ENCODE measurements around the gene DMWD. TPM values are rescaled to one million over a fixed set of nuclear protein-coding genes. Genes with fewer than 3 reads are reported as not detected.

Gene DMWD, protein sequence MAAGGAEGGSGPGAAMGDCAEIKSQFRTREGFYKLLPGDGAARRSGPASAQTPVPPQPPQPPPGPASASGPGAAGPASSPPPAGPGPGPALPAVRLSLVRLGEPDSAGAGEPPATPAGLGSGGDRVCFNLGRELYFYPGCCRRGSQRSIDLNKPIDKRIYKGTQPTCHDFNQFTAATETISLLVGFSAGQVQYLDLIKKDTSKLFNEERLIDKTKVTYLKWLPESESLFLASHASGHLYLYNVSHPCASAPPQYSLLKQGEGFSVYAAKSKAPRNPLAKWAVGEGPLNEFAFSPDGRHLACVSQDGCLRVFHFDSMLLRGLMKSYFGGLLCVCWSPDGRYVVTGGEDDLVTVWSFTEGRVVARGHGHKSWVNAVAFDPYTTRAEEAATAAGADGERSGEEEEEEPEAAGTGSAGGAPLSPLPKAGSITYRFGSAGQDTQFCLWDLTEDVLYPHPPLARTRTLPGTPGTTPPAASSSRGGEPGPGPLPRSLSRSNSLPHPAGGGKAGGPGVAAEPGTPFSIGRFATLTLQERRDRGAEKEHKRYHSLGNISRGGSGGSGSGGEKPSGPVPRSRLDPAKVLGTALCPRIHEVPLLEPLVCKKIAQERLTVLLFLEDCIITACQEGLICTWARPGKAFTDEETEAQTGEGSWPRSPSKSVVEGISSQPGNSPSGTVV
- 10 to 100 TPM; 66.2 to 82.1 (median 66.3) TPM for total RNA-seq
- total RNA-seq (2013) = 28.4 TPM

DNA sequence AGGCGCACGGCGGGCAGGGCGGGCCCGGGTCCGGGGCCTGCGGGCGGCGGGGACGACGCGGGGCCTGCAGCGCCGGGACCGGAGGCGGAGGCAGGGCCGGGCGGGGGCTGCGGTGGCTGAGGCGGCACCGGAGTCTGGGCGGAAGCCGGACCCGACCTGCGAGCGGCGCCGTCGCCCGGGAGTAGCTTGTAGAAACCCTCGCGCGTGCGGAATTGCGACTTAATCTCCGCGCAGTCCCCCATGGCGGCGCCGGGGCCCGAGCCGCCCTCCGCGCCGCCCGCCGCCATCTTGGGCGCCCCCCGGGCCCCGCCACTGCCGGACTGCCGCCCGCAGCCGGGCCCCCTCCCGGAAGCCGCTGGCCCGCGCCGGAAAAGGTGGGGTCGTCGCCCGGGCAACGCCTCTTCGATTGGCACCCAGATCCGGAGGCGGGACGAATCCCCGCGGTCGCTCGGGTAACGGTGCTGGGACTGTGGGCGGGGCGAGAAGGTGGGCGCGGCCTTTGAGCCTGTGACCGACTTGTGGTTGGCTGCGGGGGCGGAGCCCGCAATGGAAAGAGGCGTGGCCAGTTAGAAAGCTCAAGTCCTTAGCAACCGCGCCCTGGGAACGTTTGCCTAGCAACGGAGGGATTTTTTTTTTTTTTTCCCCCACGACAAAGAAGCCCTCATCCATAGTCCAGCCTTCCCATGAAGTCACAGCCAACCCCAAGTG lies at the start of gene DMWD:
Gene DMWD, minus strand, starts transcription at position 376 of the 708 bp plus-strand sequence. Its CDS starts 89 bp downstream, at position 287.
- Histone ChIP-seq H3K27me3 (ENCODE audit: control insufficient read depth, insufficient read depth, low read length) (peaks cover 5% of the 10 kb centered on the region), H3K4me1 (ENCODE audit: control insufficient read depth, insufficient read depth, low read length) (peaks cover 32% of the 10 kb centered on the region), H3K27ac (ENCODE audit: low read length) (peak within 1 kb of the TSS; percentile 68), H3K4me3 (ENCODE audit: low read length) (peak within 1 kb of the TSS; percentile 42), H3K36me3 (ENCODE audit: control insufficient read depth, insufficient read depth, low read length) (peaks cover 13% of the 10 kb centered on the region), H3K9me3 (ENCODE audit: control insufficient read depth, insufficient read depth, low read length) (no peaks in the 10 kb centered on the region)
- DNase-seq (peak; percentile 99), ATAC-seq (peak; percentile 96 to 99 (median 96))
- intact Hi-C loops (cut with micrococcal nuclease) = loop anchor here (1.0 kb wide), 1 partner anchor 22 kb away; no protein-coding TSS in a partner anchor
- H3K4me3 Mint-ChIP-seq = peak within 1 kb of the TSS; percentile 91
- H3K9me3 Mint-ChIP-seq = no peaks in the 10 kb centered on the region
- peaks cover 34 to 47% of the 10 kb centered on the region in 2 donors for H3K4me1 Mint-ChIP-seq
- WGBS (ENCODE audit: insufficient coverage) = under 1% methylated on average over 86 of the region's 86 CpGs
- TF ChIP-seq, protein P1, sequence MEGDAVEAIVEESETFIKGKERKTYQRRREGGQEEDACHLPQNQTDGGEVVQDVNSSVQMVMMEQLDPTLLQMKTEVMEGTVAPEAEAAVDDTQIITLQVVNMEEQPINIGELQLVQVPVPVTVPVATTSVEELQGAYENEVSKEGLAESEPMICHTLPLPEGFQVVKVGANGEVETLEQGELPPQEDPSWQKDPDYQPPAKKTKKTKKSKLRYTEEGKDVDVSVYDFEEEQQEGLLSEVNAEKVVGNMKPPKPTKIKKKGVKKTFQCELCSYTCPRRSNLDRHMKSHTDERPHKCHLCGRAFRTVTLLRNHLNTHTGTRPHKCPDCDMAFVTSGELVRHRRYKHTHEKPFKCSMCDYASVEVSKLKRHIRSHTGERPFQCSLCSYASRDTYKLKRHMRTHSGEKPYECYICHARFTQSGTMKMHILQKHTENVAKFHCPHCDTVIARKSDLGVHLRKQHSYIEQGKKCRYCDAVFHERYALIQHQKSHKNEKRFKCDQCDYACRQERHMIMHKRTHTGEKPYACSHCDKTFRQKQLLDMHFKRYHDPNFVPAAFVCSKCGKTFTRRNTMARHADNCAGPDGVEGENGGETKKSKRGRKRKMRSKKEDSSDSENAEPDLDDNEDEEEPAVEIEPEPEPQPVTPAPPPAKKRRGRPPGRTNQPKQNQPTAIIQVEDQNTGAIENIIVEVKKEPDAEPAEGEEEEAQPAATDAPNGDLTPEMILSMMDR (IDR thresholded peaks at IDR 0.05) = no peak
- H3K36me3 Mint-ChIP-seq = peaks cover 14% of the 10 kb centered on the region
- H3K27ac Mint-ChIP-seq = peak within 1 kb of the TSS; percentile 86 to 98
- H3K27me3 Mint-ChIP-seq (ENCODE audit: low read depth in 2 of 2) = peaks cover 0 to 5% of the 10 kb centered on the region in 2 donors

DNA sequence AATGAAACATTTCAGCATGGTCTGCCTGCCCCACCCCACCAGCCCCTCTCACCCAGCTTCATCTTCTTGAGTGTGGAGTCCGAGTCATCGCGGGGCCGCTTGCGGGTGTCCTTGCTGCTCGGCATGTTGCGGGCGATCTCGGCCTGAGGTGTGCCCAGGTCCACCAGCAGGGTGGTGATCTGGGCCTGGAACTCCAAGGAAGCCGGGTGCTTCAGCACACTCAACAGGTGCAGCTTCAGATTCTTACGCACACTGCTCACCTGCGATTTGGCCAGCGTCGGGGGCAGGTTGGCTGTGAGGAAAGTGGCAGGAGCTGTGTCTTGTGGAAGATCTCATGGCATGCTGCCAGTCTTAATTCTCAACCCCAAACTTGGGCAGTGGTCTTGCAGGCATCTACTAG lies 49.6 kb upstream of the DMWD start:
- H3K27ac Mint-ChIP-seq = no peak overlapping the region
- H3K27me3 Mint-ChIP-seq (ENCODE audit: low read depth in 2 of 2) = no peaks in the 10 kb centered on the region
- intact Hi-C loops (cut with micrococcal nuclease) = no loop called here
- TF ChIP-seq, protein P1 (IDR thresholded peaks at IDR 0.05) = no peak
- 96% methylated on average over 14 of the region's 14 CpGs for WGBS (ENCODE audit: insufficient coverage)
- H3K36me3 ChIP-seq (ENCODE audit: control insufficient read depth, insufficient read depth, low read length) = peaks cover 59% of the 10 kb centered on the region
- no peak overlapping the region for H3K4me3 ChIP-seq (ENCODE audit: low read length)
- H3K27ac ChIP-seq (ENCODE audit: low read length) = no peak overlapping the region
- peaks cover 15% of the 10 kb centered on the region for H3K36me3 Mint-ChIP-seq
- DNase-seq (no peak), ATAC-seq (no peak)
- no peaks in the 10 kb centered on the region for H3K9me3 Mint-ChIP-seq
- peaks cover 0 to 5% of the 10 kb centered on the region in 2 donors for H3K4me1 Mint-ChIP-seq
- no peak overlapping the region for H3K4me3 Mint-ChIP-seq
- no peaks in the 10 kb centered on the region for H3K4me1 ChIP-seq (ENCODE audit: control insufficient read depth, insufficient read depth, low read length)
- H3K27me3 ChIP-seq (ENCODE audit: control insufficient read depth, insufficient read depth, low read length) = no peaks in the 10 kb centered on the region
- no peaks in the 10 kb centered on the region for H3K9me3 ChIP-seq (ENCODE audit: control insufficient read depth, insufficient read depth, low read length)

DNA sequence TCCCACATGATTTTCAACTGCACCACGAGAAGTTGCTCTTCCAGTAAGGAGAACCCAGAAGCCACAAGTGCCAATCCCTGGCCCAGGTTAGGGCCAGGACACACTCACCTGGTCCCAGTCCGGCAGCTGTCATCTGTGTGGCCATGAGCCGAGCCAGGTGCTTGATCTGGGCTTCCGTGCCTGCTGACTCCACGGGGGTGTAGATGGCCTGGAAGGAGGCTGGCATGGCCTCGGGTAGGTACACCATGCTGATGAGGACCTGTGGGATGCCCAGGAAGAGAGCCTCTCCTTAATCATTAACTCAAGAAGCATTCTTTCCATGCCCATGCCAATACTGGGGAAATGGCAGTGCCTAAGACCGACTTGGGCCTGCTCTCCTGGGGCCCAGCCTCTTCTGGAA lies 42.3 kb upstream of the DMWD start:
- Histone ChIP-seq H3K9me3 (ENCODE audit: control insufficient read depth, insufficient read depth, low read length) (no peaks in the 10 kb centered on the region), H3K36me3 (ENCODE audit: control insufficient read depth, insufficient read depth, low read length) (peaks cover 79% of the 10 kb centered on the region), H3K27me3 (ENCODE audit: control insufficient read depth, insufficient read depth, low read length) (no peaks in the 10 kb centered on the region), H3K27ac (ENCODE audit: low read length) (no peak overlapping the region), H3K4me1 (ENCODE audit: control insufficient read depth, insufficient read depth, low read length) (no peaks in the 10 kb centered on the region), H3K4me3 (ENCODE audit: low read length) (no peak overlapping the region)
- Mint-ChIP-seq H3K27me3 (ENCODE audit: low read depth in 2 of 2) (no peaks in the 10 kb centered on the region), H3K4me1 (no peaks in the 10 kb centered on the region), H3K9me3 (no peaks in the 10 kb centered on the region), H3K4me3 (no peak overlapping the region), H3K27ac (no peak overlapping the region), H3K36me3 (peaks cover 15% of the 10 kb centered on the region)
- DNase-seq (no peak), ATAC-seq (no peak)
- intact Hi-C loops (cut with micrococcal nuclease) = no loop called here
- 96% methylated on average over 7 of the region's 7 CpGs for WGBS (ENCODE audit: insufficient coverage)
- TF ChIP-seq, protein P1 (IDR thresholded peaks at IDR 0.05) = no peak

Measured in natural killer cell (primary cell).